Activated CD4-positive, alpha-beta T cell treated with anti-CD3 and anti-CD28 coated beads, Interleukin-2, amount 10 ng/mL, durations not matched to agents 7 days and 5 days (primary cell): ENCODE measurements around the gene IFT74. TPM values are rescaled to one million over a fixed set of nuclear protein-coding genes. Genes with fewer than 3 reads are reported as not detected.
A peak's percentile ranks its signal among the peaks of the same experiment; 100 is the strongest.

Source experiments
- CTCF ChIA-PET: fragments of 350-600 bp; sonication (Branson Sonifier 250); formaldehyde crosslinking; loops from one replicate; lab custom pipeline; 2021; ENCODE audit warnings: antibody characterized with exemption; lab: Charles Lee
- POLR2A ChIA-PET: fragments of 350-600 bp; sonication (Branson Sonifier 250); formaldehyde crosslinking; loops from one replicate; lab custom pipeline; 2021; ENCODE audit warnings: antibody characterized with exemption; lab: Charles Lee
- DNase-seq: peaks from one replicate; pipeline ENCODE4 v3.0.0-alpha.2; 2020
- H3K27ac Mint-ChIP-seq: one replicate; pipeline ENCODE4 v1.8.0; 2021; ENCODE audit warnings: mild to moderate bottlenecking, moderate library complexity, mixed read lengths
- H3K27me3 Mint-ChIP-seq: one replicate; pipeline ENCODE4 v1.8.0; 2021; ENCODE audit warnings: mixed read lengths
- H3K36me3 Mint-ChIP-seq: one replicate; pipeline ENCODE4 v1.8.0; 2021; ENCODE audit warnings: low read depth, mixed read lengths
- H3K4me1 Mint-ChIP-seq: one replicate; pipeline ENCODE4 v1.8.0; 2021; ENCODE audit warnings: mixed read lengths
- H3K4me3 Mint-ChIP-seq: one replicate; pipeline ENCODE4 v1.8.0; 2021; ENCODE audit warnings: mild to moderate bottlenecking, moderate library complexity, mixed read lengths
- H3K9me3 Mint-ChIP-seq: one replicate; pipeline ENCODE4 v1.8.0; 2021; ENCODE audit warnings: mixed read lengths
- total RNA-seq, 2 experiments: library from RNA; stranded (reverse); gene quantifications; one replicate each; pipeline ENCODE4 v1.2.3, GENCODE V29; 2021

The IFT74 gene
- total RNA-seq, 2 experiments from 2014 or later, result 7.2 to 7.7 TPM

- CTCF ChIA-PET, result no interaction called here
- H3K4me1 Mint-ChIP-seq, result no peaks in the 10 kb centered on the region
- POLR2A ChIA-PET, result no interaction called here
- no peak for DNase-seq
- H3K27me3 Mint-ChIP-seq, result no peaks in the 10 kb centered on the region
- no peaks in the 10 kb centered on the region for H3K9me3 Mint-ChIP-seq
- no peak overlapping the region for H3K27ac Mint-ChIP-seq
- no peak overlapping the region for H3K4me3 Mint-ChIP-seq
- no peaks in the 10 kb centered on the region for H3K36me3 Mint-ChIP-seq
These were observed 97.9 kb downstream of the IFT74 start for GRCh38 chr9:27054125-27054524.

DNA sequence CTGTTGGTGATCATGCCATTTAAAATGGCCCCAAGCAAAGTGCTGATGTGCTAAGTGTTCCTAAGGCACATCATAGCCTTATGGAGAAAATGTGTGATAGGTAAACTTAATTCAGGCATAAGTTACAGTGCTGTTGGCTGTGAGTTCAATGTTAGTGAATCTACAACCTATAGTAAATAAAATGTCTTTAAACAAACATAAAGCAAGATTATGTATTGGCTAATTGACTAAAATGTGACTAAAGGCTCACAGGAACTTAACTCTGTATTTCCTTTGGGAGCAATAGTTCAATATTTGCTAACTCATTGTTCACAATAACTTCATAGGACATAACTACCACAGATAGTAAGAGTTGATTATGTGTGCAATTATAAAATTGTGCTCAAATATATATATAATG is 98.6 kb downstream of the IFT74 start:
- Mint-ChIP-seq H3K36me3 (no peaks in the 10 kb centered on the region), H3K27me3 (no peaks in the 10 kb centered on the region), H3K4me1 (no peaks in the 10 kb centered on the region), H3K27ac (peak overlapping the region; percentile 14), H3K9me3 (no peaks in the 10 kb centered on the region), H3K4me3 (no peak overlapping the region)
- DNase-seq, result no peak
- CTCF ChIA-PET, result no interaction called here
- POLR2A ChIA-PET, result no interaction called here

DNA sequence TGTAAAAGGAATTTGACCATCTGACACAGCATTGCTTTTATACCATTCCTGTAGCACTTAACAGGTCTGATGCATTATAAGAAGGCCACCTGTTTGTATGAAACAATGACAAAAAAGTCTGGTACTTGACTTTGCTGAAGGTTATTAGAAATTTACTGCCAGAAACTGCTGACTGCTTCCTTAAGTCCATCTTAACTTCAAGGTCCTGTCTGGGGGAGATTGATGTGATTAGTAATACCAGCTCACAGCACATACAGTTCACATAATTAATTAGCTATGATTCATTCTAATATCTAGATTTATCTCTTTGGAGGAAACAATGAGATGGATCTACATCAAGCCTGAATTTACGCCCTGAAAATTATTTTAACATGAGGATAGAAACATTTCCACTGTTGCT is 103.2 kb downstream of the IFT74 start:
- Mint-ChIP-seq H3K27ac (no peak overlapping the region), H3K9me3 (no peaks in the 10 kb centered on the region), H3K27me3 (no peaks in the 10 kb centered on the region), H3K4me1 (no peaks in the 10 kb centered on the region), H3K4me3 (no peak overlapping the region), H3K36me3 (no peaks in the 10 kb centered on the region)
- ChIA-PET CTCF (no interaction called here), POLR2A (no interaction called here)
- no peak for DNase-seq

DNA sequence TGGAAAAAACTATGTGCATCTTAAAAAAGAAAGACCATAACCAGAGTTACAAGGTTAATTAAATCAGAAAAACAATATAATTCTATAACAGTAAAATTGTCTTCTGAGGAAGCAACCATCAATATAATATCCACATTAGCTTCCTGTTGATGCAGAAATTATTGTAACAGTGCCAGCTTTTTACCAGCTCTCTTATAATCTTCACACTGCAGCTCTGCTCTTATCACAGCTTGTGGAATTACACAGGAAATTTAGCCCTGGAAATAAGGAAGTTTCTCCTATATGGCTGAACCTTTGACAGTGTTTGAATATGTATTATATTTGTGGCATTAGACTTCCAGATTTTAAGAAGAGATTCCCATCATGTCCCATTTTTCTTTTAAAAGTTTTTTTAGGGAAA is 103.7 kb downstream of the IFT74 start:
- Mint-ChIP-seq H3K27ac (no peak overlapping the region), H3K4me1 (no peaks in the 10 kb centered on the region), H3K9me3 (no peaks in the 10 kb centered on the region), H3K36me3 (no peaks in the 10 kb centered on the region), H3K4me3 (no peak overlapping the region), H3K27me3 (no peaks in the 10 kb centered on the region)
- CTCF ChIA-PET, result no interaction called here
- POLR2A ChIA-PET, result no interaction called here
- no peak for DNase-seq

- Mint-ChIP-seq H3K36me3 (no peaks in the 10 kb centered on the region), H3K4me1 (no peaks in the 10 kb centered on the region), H3K4me3 (no peak overlapping the region), H3K27me3 (no peaks in the 10 kb centered on the region), H3K27ac (no peak overlapping the region), H3K9me3 (no peaks in the 10 kb centered on the region)
- POLR2A ChIA-PET, result no interaction called here
- CTCF ChIA-PET, result no interaction called here
- no peak for DNase-seq
These were observed 109.1 kb downstream of the IFT74 start for GRCh38 chr9:27065288-27065687.

DNA sequence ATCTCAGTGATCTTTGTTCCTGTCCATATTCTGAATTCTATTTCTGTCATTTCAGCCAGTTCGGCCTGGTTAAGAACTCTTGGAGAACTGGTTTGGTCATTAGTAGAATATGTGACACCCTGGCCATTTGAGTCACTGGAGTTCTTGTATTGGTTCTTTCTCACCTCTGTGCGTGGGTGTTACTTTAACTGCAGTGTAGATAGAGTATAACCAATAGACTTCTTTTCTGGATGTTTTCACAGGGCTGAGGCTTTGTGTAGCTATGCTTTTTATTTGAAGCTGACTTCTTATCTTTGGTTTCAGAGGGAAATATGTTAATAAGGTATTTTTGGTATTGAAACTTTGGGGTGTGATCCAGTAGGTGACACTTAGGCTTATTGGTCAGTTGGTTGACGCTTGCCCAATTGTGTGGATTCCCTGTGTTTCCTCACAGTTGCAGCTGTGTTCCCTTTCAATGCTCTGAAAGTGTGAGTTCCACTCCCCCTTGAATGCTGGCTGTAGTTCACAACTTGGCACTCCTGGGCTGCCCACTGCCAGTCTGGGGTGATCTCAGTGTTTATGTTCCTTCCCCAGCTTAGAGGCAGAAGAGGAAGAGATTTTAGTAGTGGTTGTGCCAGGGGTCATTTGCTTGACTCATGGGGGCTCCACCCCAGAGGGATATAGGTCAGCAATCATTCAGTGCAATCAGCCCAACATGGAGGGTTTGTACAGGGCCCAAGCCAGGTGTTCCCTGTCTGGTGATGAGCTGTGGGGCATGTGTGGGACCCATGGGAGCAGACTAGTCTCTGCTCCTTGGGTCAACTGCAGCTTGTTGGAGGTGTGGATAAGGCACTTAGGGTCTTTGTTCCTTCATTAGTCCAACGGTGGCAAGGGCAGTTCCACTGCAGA is 117.9 kb downstream of the IFT74 start:
- DNase-seq, result no peak
- ChIA-PET POLR2A (no interaction called here), CTCF (no interaction called here)
- H3K4me1 Mint-ChIP-seq, result no peaks in the 10 kb centered on the region
- no peaks in the 10 kb centered on the region for H3K36me3 Mint-ChIP-seq
- H3K27me3 Mint-ChIP-seq, result no peaks in the 10 kb centered on the region
- no peak overlapping the region for H3K4me3 Mint-ChIP-seq
- H3K9me3 Mint-ChIP-seq, result peaks cover 6% of the 10 kb centered on the region
- peak overlapping the region; percentile 27 for H3K27ac Mint-ChIP-seq

DNA sequence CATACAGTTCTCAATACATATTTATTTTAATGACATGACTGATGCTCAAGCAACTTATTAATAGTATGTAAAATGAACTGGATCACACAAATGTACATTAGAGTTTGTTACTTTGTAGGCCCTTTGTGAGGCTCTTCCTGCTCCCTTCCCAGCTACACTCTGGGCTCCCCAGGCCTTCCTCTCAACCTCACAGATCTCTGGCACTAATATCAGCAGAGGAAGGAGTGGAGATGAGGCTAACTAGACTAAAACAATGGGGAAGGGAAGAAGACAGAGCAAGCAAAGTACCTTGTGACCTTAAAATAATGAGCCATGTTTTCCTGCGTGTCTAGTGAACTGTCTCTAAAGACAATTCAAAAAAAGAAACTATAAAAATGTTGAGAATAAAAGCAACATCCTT is 122.5 kb downstream of the IFT74 start:
- ChIA-PET POLR2A (no interaction called here), CTCF (no interaction called here)
- peaks cover 5% of the 10 kb centered on the region for H3K9me3 Mint-ChIP-seq
- no peaks in the 10 kb centered on the region for H3K27me3 Mint-ChIP-seq
- no peaks in the 10 kb centered on the region for H3K4me1 Mint-ChIP-seq
- H3K36me3 Mint-ChIP-seq, result no peaks in the 10 kb centered on the region
- no peak overlapping the region for H3K4me3 Mint-ChIP-seq
- no peak for DNase-seq
- no peak overlapping the region for H3K27ac Mint-ChIP-seq

- H3K27ac Mint-ChIP-seq, result no peak overlapping the region
- no peaks in the 10 kb centered on the region for H3K4me1 Mint-ChIP-seq
- DNase-seq, result no peak
- CTCF ChIA-PET, result no interaction called here
- no peaks in the 10 kb centered on the region for H3K9me3 Mint-ChIP-seq
- no peaks in the 10 kb centered on the region for H3K27me3 Mint-ChIP-seq
- no peaks in the 10 kb centered on the region for H3K36me3 Mint-ChIP-seq
- no peak overlapping the region for H3K4me3 Mint-ChIP-seq
- POLR2A ChIA-PET, result no interaction called here
These were observed 129.2 kb downstream of the IFT74 start for GRCh38 chr9:27085456-27085855.

DNA sequence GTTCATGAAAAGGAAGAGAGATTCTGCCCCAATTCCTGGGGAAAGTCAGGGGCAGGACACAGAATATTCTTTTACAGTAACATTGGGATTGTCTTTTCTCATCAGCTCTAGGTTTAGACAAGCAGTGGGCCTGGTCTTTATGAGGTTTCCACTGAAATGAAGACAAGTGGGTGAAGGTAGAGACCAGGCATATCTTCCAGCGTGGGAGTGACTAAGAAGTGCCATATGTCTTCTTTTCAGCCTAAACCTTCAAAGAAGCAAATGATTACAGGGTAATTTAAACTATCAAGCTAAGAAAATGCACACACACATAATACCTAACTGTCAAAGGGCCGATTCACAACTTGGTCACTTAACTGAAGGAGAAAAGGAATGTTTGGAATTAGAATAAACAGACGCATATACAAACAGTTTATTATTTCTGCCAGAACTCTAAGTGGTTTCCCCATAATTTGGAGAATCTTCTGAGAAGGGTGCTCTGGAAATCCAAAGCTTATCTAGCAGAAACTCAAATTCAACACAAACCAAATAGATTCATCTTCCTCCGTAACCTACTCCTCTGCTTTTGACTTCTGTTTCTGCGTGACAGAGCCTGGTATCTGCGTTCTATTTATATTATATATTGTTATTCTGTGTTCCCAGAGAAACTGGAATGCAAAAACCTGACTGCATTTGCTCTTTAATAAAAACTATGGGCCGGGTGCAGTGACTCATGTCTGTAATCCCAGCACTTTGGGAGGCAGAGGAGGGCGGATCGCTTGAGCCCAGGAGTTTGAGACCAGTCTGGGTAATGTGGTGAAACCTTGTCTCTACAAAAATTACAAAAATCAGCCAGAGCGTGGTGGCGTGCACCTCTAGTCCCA is 130.8 kb downstream of the IFT74 start:
- Mint-ChIP-seq H3K27me3 (no peaks in the 10 kb centered on the region), H3K36me3 (no peaks in the 10 kb centered on the region), H3K9me3 (no peaks in the 10 kb centered on the region), H3K4me1 (no peaks in the 10 kb centered on the region), H3K27ac (no peak overlapping the region), H3K4me3 (no peak overlapping the region)
- DNase-seq, result no peak
- ChIA-PET POLR2A (interaction anchor here (0.6 kb wide), 1 partner anchor 109 kb away, joined by 4 read pairs; no protein-coding TSS in a partner anchor), CTCF (no interaction called here)

DNA sequence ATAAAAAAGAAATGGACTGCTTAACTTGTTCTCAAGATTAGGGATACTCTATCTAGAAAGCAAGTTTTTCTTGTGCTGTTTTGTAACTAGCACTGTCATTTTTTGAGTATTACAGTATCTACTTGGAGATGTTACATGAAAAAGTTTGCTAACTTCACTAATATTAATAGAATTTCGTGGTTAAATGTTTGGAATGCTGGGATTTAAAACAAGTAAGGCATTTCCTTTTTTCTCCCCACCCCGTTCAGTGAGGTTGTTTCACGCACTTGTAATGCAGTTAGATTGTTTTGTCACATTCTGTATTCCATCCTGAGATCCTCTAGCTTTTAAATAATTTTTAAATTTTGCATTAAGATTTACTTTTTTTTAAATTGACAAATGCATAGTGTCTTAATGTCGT is 132.8 kb downstream of the IFT74 start:
- ChIA-PET CTCF (no interaction called here), POLR2A (no interaction called here)
- no peak for DNase-seq
- Mint-ChIP-seq H3K4me1 (peaks cover 4% of the 10 kb centered on the region), H3K27ac (no peak overlapping the region), H3K4me3 (no peak overlapping the region), H3K27me3 (peaks cover 5% of the 10 kb centered on the region), H3K9me3 (no peaks in the 10 kb centered on the region), H3K36me3 (no peaks in the 10 kb centered on the region)

DNA sequence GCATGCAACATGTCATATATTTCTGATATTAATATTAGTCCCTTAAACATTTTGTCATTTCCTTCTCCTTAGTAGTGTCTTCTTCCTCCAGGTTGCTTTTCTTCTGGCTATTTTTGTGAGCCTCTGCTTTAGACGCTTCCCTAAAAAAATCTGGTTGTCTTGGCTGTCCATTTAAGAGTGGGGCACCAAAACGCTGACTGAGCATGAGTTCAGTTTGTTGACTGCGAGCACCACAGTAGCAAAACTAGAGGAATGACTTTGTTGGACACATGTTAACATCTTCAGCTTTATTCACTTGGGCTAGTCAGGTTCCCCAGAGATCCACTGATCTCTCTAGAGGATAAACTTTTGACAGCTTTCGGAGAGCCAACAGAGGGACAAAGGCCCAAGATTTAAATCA is 133.5 kb downstream of the IFT74 start:
- Mint-ChIP-seq H3K36me3 (no peaks in the 10 kb centered on the region), H3K4me1 (peaks cover 4% of the 10 kb centered on the region), H3K4me3 (no peak overlapping the region), H3K27me3 (peaks cover 8% of the 10 kb centered on the region), H3K27ac (no peak overlapping the region), H3K9me3 (no peaks in the 10 kb centered on the region)
- CTCF ChIA-PET, result no interaction called here
- DNase-seq, result no peak
- POLR2A ChIA-PET, result no interaction called here

DNA sequence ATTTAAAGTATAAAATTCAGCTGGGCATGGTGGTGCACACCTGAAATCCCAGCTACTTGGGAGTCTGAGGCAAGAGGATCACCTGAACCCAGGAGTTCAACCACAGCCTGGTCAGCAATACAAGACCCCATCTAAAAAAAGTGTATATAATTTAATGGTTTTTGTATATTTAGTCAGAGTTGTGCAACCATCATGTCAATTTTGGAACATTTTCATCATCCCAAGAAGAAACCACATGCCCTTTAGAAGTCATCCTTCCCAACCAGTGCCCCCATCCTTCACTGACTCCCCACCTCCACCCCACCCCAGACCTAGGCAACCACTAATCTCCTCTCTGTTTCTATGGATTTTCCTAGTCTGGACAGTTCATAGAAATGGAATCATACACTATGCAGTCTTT is 134.0 kb downstream of the IFT74 start:
- Mint-ChIP-seq H3K9me3 (no peaks in the 10 kb centered on the region), H3K36me3 (no peaks in the 10 kb centered on the region), H3K27ac (no peak overlapping the region), H3K27me3 (peaks cover 9% of the 10 kb centered on the region), H3K4me1 (peaks cover 4% of the 10 kb centered on the region), H3K4me3 (no peak overlapping the region)
- ChIA-PET POLR2A (no interaction called here), CTCF (no interaction called here)
- no peak for DNase-seq

DNA sequence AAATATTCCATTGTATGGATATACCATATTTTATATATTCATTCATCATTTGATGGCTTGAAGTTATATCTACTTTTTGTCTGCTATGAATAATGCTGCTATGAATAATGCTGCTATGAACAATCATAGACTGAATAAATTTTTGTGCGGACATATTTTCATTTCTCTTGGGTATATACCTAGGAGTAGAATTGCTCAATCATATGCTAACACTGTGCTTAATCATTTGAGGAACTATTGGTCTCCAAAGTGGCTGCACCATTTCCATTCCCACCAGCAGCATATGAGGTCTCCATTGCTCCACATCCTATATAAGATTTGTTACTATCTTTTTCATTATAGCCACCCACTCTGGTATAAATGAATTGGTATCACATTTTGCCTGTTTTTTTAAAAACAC is 134.5 kb downstream of the IFT74 start:
- CTCF ChIA-PET, result no interaction called here
- Mint-ChIP-seq H3K4me1 (peaks cover 4% of the 10 kb centered on the region), H3K36me3 (no peaks in the 10 kb centered on the region), H3K4me3 (no peak overlapping the region), H3K27ac (no peak overlapping the region), H3K27me3 (peaks cover 9% of the 10 kb centered on the region), H3K9me3 (no peaks in the 10 kb centered on the region)
- no peak for DNase-seq
- POLR2A ChIA-PET, result no interaction called here
